Cortex of kidney (tissue), 1 donor: ENCODE results near the gene TMEM45A.
"Not testable (repeated sequence)": the region's sequence is repeated elsewhere in the genome, so short reads cannot be mapped to it uniquely, and the experiment has no call there.

Source experiments
- DNase-seq: peaks from one replicate; lab custom pipeline; 2025; lab: John Stamatoyannopoulos, UW

Gene TMEM45A

GRCh38 chr3:100575704-100576103 is 83.3 kb downstream of the TMEM45A start:
- DNase-seq: no peak

- DNase-seq: no peak
Measured at GRCh38 chr3:100577382-100578008, 85.1 kb downstream of the TMEM45A start.

DNA sequence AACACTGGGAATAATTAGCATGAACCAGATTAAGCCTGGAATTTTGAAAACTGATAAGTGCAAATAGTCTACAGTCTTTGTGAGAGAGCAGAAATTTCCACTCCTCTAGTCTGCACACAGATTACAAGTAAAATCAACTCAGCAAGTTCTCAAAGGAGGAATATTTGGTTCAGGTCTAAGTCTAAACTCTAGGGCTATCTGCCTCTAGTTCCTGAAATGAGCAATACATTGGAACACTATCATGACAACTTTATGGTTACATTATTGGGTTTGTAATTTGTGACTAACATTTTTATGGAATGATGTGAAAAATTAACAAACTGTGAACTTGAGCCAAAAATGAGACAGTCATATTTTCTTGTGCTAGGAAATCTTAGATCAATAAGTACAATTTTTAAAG is 86.2 kb downstream of the TMEM45A start:
- no peak for DNase-seq

DNA sequence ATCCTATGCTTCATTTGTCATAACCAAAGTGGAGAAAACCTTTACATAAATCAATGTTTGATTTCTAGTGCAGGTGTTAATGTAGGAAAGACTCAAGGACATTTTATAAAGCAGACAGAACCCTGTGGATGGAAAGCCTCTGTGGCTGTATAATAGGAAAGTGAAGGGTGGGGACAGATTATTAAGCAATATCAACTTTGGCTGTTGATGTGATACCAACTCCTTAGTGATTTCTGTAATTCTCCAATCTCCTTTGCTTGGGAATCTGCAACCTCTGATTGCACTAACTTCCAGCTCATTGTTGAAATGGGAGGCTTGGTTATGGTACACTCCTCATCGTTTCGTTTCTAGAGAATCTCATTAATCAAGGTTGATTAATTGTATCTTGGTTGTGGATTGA is 87.7 kb downstream of the TMEM45A start:
- no peak for DNase-seq

DNA sequence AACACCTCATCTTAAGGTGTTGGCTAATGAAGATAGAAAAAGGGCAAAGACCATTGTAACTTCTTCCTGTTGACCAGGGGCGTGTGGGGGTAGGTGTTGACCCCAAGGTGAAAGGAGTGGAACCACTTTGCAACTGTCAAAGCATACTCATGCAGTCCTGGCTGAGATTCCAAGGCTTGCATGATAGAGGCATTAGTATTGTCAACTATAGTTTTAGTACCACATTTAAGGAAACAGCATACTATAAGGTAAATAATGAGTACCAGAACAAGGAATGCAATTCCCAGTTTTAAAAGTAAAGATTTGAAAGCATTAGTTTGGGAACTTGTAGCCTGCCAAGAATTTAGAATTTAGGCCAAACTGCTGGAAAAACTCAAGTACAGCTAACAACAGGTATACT is 89.2 kb downstream of the TMEM45A start:
- no peak for DNase-seq

- DNase-seq: not testable (repeated sequence)
Measured at GRCh38 chr3:100582157-100582556, 89.7 kb downstream of the TMEM45A start.

DNA sequence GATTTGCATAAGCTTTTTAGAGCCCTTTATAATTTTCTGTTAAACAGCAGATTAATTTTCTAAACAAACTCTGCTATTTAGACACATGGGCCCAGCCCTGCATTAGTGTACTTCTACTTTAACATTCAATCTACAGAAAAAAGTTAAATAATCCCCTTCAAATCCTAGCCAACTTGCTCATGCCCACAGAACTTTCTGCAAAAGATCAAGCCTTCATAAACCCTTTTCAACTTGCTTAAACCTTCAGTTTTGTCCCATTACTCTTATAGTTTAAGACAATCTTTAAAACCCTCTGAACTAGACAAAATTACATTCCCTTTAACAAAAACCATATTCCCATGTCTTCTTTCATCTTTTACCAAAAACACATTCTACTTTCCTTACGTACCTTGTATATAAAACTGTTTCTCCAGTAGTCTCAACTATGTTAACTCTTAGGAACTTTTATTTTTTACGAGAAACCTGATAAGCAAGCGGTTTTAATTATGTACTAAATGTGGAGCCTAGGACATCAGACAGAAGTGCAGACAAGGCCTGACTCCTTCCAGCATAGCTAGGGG is 91.8 kb downstream of the TMEM45A start:
- DNase-seq: no peak

DNA sequence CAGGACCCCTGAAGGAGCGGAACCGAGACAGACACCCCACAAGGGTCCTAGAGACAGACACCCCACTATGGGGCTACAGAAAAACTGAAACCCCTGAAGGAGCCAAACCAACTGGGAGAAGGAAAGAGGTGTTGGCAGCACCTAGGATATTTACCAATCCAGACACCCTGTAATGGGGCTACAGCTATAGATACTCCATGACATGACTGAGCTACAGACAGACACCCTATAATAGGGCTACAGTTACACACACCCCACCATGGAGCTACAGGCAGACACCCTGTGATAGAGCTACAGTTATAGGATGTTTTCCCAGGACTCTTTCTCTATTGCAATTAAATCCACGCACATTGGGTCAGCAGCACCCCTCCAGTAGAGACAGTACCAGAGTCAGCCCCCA is 94.4 kb downstream of the TMEM45A start:
- DNase-seq: no peak

DNA sequence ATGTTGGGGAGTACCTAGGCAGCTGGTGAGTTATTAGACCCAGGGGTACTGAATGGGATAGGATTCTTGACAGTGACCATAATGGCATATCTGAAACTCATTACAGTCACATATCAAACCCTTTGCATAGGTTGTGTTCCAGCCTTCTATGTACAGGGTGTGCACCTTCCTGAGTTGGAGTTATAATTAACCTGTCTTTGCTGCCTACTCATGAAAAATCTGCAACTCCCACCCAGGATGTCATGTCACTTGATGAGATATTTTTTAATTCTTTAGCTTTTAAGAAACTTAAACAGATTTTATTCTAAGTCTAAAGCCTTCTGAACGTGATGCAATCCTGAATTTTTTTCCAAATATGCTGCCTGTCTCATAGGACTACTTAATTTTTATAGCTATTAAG is 95.8 kb downstream of the TMEM45A start:
- DNase-seq: no peak

GRCh38 chr3:100590114-100590839 is 97.9 kb downstream of the TMEM45A start:
- no peak for DNase-seq

- DNase-seq: no peak
Measured at GRCh38 chr3:100590840-100591147, 98.4 kb downstream of the TMEM45A start.

DNA sequence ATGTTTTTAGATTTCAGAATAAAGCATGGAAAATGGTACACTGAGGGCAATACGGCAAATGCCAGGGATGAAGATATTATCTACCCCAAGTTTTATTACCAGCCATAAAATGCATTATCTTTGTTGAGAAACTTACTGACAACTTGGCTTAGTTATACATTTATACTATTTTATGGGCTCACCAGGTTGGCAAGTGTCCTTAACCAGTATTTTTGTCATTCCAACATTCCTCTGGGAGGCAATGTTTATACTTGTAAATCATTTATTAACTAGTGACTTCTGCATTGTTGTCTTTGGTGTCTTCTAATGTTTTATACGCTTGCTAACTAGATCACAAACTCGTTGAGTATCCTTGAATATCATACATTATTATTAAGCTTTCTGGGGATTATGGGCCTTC is 99.0 kb downstream of the TMEM45A start:
- no peak for DNase-seq

- no peak for DNase-seq
Measured at GRCh38 chr3:100600181-100601042, 108.0 kb downstream of the TMEM45A start.

- DNase-seq: no peak
Measured at GRCh38 chr3:100602506-100603444, 110.4 kb downstream of the TMEM45A start.

GRCh38 chr3:100603469-100603868 is 111.0 kb downstream of the TMEM45A start:
- DNase-seq: no peak

GRCh38 chr3:100605358-100605757 is 112.9 kb downstream of the TMEM45A start:
- DNase-seq: no peak

- no peak for DNase-seq
Measured at GRCh38 chr3:100606894-100607512, 114.6 kb downstream of the TMEM45A start.

DNA sequence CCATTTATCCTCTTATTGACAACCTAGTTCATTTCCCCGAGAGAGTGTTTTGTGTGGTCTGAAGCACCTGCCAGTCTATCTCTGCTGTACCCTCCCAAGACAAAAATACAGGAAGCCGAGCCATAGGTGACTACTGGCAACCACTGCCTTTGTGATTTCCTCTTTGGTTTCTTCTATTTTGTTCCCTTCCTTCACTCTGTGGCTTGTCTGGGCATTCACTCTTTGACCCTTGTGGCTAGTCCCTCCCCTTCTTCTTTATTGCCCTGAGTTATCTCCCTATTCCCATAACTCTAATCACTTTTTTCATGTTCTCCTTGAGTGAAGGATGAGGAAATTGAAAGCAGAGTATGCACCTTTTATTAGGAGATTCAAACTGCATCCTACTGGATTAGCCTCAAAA is 116.9 kb downstream of the TMEM45A start, which contains the start of gene ADGRG7:
Gene ADGRG7, plus strand, starts transcription at position 297 of the 400 bp plus-strand sequence. CDS start 256 bp downstream, outside the sequence.
- DNase-seq: no peak

- no peak for DNase-seq
Measured at GRCh38 chr3:100609963-100610362, 117.5 kb downstream of the TMEM45A start.

DNA sequence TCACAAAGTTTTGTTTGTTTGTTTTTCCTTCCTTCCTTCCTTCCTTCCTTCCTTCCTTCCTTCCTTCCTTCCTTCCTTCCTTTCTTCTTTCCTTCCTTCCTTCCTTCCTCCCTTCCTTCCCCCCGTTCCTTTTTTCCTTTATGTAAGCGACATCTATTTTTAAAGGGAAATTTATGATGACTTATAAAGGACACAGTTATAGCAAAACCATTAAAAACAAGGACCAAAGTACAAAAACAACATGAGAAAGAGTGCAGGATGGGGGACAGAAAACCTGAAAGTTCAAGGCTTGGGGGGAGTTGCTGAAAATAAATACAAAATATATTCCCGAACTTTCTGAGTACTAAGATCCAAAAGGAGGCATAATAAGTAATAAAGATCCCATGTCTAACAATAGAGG is 118.8 kb downstream of the TMEM45A start:
- no peak for DNase-seq
